WTC11 (cell line): Measurements from ENCODE around the gene DAND5.

ENCODE experiments used
- CBFB ChIP-seq: sonication (generic); formaldehyde crosslinking; IDR thresholded peaks from 2 replicates; pipeline ENCODE4 v1.8.1; 2022; ENCODE audit warnings: mild to moderate bottlenecking, low read depth, missing genetic modification reagents
- TF ChIP-seq, protein P1 (sequence below): sonication (generic); formaldehyde crosslinking; IDR thresholded peaks from 2 replicates; pipeline ENCODE4 v1.8.1; 2023; ENCODE audit warnings: mild to moderate bottlenecking, missing genetic modification reagents, moderate library complexity
- TF ChIP-seq, protein P2 (sequence below): fragments of 200-600 bp; IDR thresholded peaks from 2 replicates; pipeline ENCODE4 v1.8.0; 2022; ENCODE audit warnings: antibody characterized with exemption

DNA sequence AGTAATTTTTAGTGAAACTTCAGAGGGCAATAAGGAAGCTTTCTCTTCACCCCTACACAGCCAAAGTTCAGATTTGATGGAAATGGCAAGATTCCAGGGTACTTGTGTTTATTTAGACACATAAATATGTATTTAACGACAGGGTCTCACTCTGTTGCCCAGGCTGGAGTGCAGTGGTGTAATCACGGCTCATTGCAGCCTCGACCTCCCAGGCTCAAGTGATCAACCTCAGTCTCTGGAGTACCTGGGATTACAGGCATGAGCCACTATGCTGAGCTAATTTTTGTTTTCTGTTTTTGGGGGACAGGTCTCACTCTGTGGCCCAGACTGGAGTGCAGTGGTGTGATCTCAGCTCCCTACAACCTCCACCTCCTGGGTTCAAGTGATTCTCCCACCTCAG, 48.3 kb upstream of the DAND5 start:
- TF ChIP-seq CBFB (CRISPR knock-in tag) = no peak
- TF ChIP-seq, protein P1, sequence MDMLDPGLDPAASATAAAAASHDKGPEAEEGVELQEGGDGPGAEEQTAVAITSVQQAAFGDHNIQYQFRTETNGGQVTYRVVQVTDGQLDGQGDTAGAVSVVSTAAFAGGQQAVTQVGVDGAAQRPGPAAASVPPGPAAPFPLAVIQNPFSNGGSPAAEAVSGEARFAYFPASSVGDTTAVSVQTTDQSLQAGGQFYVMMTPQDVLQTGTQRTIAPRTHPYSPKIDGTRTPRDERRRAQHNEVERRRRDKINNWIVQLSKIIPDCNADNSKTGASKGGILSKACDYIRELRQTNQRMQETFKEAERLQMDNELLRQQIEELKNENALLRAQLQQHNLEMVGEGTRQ (CRISPR knock-in tag) = no peak
- TF ChIP-seq, protein P2, sequence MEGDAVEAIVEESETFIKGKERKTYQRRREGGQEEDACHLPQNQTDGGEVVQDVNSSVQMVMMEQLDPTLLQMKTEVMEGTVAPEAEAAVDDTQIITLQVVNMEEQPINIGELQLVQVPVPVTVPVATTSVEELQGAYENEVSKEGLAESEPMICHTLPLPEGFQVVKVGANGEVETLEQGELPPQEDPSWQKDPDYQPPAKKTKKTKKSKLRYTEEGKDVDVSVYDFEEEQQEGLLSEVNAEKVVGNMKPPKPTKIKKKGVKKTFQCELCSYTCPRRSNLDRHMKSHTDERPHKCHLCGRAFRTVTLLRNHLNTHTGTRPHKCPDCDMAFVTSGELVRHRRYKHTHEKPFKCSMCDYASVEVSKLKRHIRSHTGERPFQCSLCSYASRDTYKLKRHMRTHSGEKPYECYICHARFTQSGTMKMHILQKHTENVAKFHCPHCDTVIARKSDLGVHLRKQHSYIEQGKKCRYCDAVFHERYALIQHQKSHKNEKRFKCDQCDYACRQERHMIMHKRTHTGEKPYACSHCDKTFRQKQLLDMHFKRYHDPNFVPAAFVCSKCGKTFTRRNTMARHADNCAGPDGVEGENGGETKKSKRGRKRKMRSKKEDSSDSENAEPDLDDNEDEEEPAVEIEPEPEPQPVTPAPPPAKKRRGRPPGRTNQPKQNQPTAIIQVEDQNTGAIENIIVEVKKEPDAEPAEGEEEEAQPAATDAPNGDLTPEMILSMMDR = no peak
